ENCODE measurements around the gene SNAPC4.

The SNAPC4 gene

DNA sequence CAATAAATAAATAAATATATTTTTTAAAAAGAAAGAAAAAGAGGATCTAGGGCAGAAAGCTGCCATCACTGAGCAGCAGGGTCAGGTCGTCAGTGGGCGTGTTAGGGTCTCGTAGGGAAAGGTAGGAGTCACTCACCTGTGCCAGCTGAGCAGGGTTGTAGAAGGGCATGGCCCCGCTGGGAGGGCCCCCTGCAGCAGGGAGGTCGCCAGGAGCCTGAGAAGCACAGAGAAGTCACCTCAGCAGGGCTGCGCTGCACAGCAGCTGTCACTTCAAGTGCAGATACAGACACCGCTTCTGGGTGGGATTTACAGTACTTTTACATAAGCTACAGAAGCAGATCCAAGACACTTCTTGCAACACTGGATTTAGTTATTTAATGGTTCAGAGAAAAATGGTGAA, 43.7 kb upstream of the SNAPC4 start:
- no peak overlapping the region for H3K4me3 ChIP-seq (replicated peaks; ENCODE audit: low read depth, low read length)
- TF ChIP-seq, protein P1, sequence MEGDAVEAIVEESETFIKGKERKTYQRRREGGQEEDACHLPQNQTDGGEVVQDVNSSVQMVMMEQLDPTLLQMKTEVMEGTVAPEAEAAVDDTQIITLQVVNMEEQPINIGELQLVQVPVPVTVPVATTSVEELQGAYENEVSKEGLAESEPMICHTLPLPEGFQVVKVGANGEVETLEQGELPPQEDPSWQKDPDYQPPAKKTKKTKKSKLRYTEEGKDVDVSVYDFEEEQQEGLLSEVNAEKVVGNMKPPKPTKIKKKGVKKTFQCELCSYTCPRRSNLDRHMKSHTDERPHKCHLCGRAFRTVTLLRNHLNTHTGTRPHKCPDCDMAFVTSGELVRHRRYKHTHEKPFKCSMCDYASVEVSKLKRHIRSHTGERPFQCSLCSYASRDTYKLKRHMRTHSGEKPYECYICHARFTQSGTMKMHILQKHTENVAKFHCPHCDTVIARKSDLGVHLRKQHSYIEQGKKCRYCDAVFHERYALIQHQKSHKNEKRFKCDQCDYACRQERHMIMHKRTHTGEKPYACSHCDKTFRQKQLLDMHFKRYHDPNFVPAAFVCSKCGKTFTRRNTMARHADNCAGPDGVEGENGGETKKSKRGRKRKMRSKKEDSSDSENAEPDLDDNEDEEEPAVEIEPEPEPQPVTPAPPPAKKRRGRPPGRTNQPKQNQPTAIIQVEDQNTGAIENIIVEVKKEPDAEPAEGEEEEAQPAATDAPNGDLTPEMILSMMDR (IDR thresholded peaks at IDR 0.05; ENCODE audit: low read depth, low read length, missing control alignments) = no peak
- no peak for DNase-seq (ENCODE audit: extremely low read depth, low read depth)

- no peak overlapping the region for H3K4me3 ChIP-seq (replicated peaks; ENCODE audit: low read depth, low read length)
- DNase-seq (ENCODE audit: extremely low read depth, low read depth) = no peak
- TF ChIP-seq, protein P1 (IDR thresholded peaks at IDR 0.05; ENCODE audit: low read depth, low read length, missing control alignments) = no peak
Measured at GRCh38 chr9:136443087-136443486, 43.1 kb upstream of the SNAPC4 start.

DNA sequence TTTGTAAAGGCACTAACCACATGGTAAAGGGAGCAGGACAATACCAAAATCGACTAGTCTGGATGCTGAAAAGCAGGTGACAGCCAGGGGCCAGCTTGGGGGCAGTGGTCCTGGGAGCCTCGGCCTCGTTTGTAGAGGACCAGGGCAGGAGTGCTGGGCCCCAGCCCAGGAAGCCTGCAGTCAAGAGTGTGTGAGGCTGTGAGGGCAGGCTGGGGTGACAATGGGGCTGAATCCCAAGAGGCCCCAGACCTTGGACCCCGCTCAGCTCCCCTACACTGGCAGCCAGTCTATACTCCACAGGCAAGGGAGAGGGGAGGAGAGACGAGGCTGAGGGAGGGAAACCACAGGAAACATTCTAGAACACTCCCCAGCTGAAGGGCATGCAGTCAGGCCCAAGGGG, 42.3 kb upstream of the SNAPC4 start:
- no peak overlapping the region for H3K4me3 ChIP-seq (replicated peaks; ENCODE audit: low read depth, low read length)
- DNase-seq (ENCODE audit: extremely low read depth, low read depth) = no peak
- TF ChIP-seq, protein P1 (IDR thresholded peaks at IDR 0.05; ENCODE audit: low read depth, low read length, missing control alignments) = no peak

GRCh38 chr9:136441681-136442245, 41.8 kb upstream of the SNAPC4 start:
- DNase-seq (ENCODE audit: extremely low read depth, low read depth) = no peak
- H3K4me3 ChIP-seq (replicated peaks; ENCODE audit: low read depth, low read length) = no peak overlapping the region
- TF ChIP-seq, protein P1 (IDR thresholded peaks at IDR 0.05; ENCODE audit: low read depth, low read length, missing control alignments) = no peak

- TF ChIP-seq, protein P1 (IDR thresholded peaks at IDR 0.05; ENCODE audit: low read depth, low read length, missing control alignments) = no peak
- no peak overlapping the region for H3K4me3 ChIP-seq (replicated peaks; ENCODE audit: low read depth, low read length)
- no peak for DNase-seq (ENCODE audit: extremely low read depth, low read depth)
Measured at GRCh38 chr9:136441191-136441680, 41.3 kb upstream of the SNAPC4 start.

- DNase-seq (ENCODE audit: extremely low read depth, low read depth) = no peak
- H3K4me3 ChIP-seq (replicated peaks; ENCODE audit: low read depth, low read length) = peak within 1 kb of the TSS; percentile 79
- TF ChIP-seq, protein P1 (IDR thresholded peaks at IDR 0.05; ENCODE audit: low read depth, low read length, missing control alignments) = peak; percentile 52
Measured at GRCh38 chr9:136439481-136440408, 39.8 kb upstream of the SNAPC4 start, which contains the start of gene INPP5E. Gene INPP5E, minus strand, starts transcription at chr9:136439845. Its CDS starts 426 bp downstream, at chr9:136439419.

Data from HFF-Myc (cell line).